ENCODE results near the gene CTPS2. TPM values are rescaled to one million over a fixed set of nuclear protein-coding genes. Genes with fewer than 3 reads are reported as not detected.

CTPS2 gene
- total and polyA plus RNA-seq, 2 experiments from 2014 or later: 10.4 to 35.5 TPM

DNA sequence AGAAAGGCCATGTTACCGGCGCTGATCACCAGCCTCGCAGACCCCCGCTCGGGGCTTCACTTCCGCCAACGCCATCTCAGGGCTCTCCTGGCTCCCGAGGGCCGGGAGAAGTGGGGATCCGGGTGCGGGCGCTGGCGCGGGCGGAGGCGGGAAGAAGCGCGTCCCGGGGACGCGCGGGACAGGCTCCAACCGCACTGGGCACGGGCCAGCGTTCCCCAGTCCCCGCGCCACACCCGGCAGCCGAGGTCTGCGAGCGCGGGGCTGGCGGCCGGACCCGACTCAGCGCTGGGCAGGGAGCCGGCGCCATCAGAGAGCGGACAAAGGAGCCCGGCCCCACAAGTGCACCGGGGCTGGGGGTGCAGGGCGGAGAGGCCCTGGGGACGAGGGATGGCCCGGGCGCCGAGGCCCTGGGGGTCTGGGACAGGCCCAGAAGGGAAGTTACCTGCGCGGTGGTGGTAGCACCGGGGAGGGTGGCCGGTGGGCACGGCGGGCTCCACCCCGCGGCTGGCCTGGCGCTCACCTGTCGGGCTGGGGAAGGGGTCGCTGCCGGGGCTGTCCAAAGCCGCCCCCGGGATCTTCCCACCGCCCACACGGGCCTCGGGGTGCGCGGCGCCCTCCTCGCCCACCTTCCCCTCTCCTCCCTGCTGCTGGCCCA is 449 bp downstream of the CTPS2 start (continued):
- TF ChIP-seq, protein P1, sequence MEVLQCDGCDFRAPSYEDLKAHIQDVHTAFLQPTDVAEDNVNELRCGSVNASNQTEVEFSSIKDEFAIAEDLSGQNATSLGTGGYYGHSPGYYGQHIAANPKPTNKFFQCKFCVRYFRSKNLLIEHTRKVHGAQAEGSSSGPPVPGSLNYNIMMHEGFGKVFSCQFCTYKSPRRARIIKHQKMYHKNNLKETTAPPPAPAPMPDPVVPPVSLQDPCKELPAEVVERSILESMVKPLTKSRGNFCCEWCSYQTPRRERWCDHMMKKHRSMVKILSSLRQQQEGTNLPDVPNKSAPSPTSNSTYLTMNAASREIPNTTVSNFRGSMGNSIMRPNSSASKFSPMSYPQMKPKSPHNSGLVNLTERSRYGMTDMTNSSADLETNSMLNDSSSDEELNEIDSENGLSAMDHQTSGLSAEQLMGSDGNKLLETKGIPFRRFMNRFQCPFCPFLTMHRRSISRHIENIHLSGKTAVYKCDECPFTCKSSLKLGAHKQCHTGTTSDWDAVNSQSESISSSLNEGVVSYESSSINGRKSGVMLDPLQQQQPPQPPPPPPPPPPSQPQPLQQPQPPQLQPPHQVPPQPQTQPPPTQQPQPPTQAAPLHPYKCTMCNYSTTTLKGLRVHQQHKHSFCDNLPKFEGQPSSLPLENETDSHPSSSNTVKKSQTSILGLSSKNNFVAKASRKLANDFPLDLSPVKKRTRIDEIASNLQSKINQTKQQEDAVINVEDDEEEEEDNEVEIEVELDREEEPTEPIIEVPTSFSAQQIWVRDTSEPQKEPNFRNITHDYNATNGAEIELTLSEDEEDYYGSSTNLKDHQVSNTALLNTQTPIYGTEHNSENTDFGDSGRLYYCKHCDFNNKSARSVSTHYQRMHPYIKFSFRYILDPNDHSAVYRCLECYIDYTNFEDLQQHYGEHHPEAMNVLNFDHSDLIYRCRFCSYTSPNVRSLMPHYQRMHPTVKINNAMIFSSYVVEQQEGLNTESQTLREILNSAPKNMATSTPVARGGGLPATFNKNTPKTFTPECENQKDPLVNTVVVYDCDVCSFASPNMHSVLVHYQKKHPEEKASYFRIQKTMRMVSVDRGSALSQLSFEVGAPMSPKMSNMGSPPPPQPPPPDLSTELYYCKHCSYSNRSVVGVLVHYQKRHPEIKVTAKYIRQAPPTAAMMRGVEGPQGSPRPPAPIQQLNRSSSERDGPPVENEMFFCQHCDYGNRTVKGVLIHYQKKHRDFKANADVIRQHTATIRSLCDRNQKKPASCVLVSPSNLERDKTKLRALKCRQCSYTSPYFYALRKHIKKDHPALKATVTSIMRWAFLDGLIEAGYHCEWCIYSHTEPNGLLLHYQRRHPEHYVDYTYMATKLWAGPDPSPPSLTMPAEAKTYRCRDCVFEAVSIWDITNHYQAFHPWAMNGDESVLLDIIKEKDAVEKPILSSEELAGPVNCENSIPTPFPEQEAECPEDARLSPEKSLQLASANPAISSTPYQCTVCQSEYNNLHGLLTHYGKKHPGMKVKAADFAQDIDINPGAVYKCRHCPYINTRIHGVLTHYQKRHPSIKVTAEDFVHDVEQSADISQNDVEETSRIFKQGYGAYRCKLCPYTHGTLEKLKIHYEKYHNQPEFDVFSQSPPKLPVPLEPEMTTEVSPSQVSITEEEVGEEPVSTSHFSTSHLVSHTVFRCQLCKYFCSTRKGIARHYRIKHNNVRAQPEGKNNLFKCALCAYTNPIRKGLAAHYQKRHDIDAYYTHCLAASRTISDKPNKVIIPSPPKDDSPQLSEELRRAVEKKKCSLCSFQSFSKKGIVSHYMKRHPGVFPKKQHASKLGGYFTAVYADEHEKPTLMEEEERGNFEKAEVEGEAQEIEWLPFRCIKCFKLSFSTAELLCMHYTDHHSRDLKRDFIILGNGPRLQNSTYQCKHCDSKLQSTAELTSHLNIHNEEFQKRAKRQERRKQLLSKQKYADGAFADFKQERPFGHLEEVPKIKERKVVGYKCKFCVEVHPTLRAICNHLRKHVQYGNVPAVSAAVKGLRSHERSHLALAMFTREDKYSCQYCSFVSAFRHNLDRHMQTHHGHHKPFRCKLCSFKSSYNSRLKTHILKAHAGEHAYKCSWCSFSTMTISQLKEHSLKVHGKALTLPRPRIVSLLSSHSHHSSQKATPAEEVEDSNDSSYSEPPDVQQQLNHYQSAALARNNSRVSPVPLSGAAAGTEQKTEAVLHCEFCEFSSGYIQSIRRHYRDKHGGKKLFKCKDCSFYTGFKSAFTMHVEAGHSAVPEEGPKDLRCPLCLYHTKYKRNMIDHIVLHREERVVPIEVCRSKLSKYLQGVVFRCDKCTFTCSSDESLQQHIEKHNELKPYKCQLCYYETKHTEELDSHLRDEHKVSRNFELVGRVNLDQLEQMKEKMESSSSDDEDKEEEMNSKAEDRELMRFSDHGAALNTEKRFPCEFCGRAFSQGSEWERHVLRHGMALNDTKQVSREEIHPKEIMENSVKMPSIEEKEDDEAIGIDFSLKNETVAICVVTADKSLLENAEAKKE (CRISPR knock-in tag; IDR thresholded peaks at IDR 0.05): no peak
- TF ChIP-seq NANOG (IDR thresholded peaks at IDR 0.05; ENCODE audit: borderline replicate concordance): no peak
- TF ChIP-seq, protein P2, sequence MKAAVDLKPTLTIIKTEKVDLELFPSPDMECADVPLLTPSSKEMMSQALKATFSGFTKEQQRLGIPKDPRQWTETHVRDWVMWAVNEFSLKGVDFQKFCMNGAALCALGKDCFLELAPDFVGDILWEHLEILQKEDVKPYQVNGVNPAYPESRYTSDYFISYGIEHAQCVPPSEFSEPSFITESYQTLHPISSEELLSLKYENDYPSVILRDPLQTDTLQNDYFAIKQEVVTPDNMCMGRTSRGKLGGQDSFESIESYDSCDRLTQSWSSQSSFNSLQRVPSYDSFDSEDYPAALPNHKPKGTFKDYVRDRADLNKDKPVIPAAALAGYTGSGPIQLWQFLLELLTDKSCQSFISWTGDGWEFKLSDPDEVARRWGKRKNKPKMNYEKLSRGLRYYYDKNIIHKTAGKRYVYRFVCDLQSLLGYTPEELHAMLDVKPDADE (IDR thresholded peaks at IDR 0.05): no peak
- no peak for TF ChIP-seq EZH2 (IDR thresholded peaks at IDR 0.05; ENCODE audit: low read depth, unreplicated experiment)
- no peak; the same call in 1 of the 2 replicates for TF ChIP-seq POLR2AphosphoS5 (IDR thresholded peaks at IDR 0.05; ENCODE audit: low read depth)
- no peak for TF ChIP-seq ZNF331 (CRISPR knock-in tag; IDR thresholded peaks at IDR 0.05; ENCODE audit: low read depth)
- TF ChIP-seq JUNB (IDR thresholded peaks at IDR 0.05; ENCODE audit: unreplicated experiment): no peak
- TF ChIP-seq, protein P3, sequence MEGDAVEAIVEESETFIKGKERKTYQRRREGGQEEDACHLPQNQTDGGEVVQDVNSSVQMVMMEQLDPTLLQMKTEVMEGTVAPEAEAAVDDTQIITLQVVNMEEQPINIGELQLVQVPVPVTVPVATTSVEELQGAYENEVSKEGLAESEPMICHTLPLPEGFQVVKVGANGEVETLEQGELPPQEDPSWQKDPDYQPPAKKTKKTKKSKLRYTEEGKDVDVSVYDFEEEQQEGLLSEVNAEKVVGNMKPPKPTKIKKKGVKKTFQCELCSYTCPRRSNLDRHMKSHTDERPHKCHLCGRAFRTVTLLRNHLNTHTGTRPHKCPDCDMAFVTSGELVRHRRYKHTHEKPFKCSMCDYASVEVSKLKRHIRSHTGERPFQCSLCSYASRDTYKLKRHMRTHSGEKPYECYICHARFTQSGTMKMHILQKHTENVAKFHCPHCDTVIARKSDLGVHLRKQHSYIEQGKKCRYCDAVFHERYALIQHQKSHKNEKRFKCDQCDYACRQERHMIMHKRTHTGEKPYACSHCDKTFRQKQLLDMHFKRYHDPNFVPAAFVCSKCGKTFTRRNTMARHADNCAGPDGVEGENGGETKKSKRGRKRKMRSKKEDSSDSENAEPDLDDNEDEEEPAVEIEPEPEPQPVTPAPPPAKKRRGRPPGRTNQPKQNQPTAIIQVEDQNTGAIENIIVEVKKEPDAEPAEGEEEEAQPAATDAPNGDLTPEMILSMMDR (conservative IDR thresholded peaks at IDR 0.05; ENCODE audit: low read depth in 2 of 2): no peak
